Mesothelial cell of epicardium (in vitro differentiated cells): ENCODE data around the gene KSR1. TPM values are rescaled to one million over a fixed set of nuclear protein-coding genes. Genes with fewer than 3 reads are reported as not detected.

ENCODE experiments used
- DNase-seq, 2 experiments: peaks; one replicate each; pipeline ENCODE4 v3.0.0; 2021; ENCODE audit warnings: low spot score in 2 of 2; ENCODE audit not compliant: unreplicated experiment in 2 of 2
- H3K27ac Mint-ChIP-seq: 2 replicates; pipeline ENCODE4 v1.8.0; 2021; ENCODE audit warnings: mixed read lengths
- H3K27me3 Mint-ChIP-seq: 2 replicates; pipeline ENCODE4 v1.8.0; 2021; ENCODE audit warnings: low read depth, mixed read lengths
- H3K36me3 Mint-ChIP-seq: 2 replicates; pipeline ENCODE4 v1.8.0; 2021; ENCODE audit warnings: mixed read lengths
- H3K4me1 Mint-ChIP-seq: 2 replicates; pipeline ENCODE4 v1.8.0; 2021; ENCODE audit warnings: mixed read lengths
- H3K4me3 Mint-ChIP-seq: 2 replicates; pipeline ENCODE4 v1.8.0; 2021; ENCODE audit warnings: mild to moderate bottlenecking, moderate library complexity, mixed read lengths
- H3K9me3 Mint-ChIP-seq: 2 replicates; pipeline ENCODE4 v1.8.0; 2021; ENCODE audit warnings: mixed read lengths
- CTCF ChIP-seq: fragments of 200-600 bp; sonication (generic); IDR thresholded peaks from one replicate; pipeline ENCODE4 v1.5.0; 2021; ENCODE audit warnings: antibody characterized with exemption; ENCODE audit not compliant: unreplicated experiment
- total RNA-seq: library from RNA; stranded (reverse); gene quantifications from 3 replicates; pipeline ENCODE4 v1.2.1, GENCODE V29; 2021

KSR1 gene
- total RNA-seq, 1 donor from 2014 or later, result 69.4 TPM

GRCh38 chr17:27621536-27621935, 165.3 kb downstream of the KSR1 start:
- H3K9me3 Mint-ChIP-seq, result no peaks in the 10 kb centered on the region
- no peak for DNase-seq
- TF ChIP-seq CTCF, result no peak
- no peaks in the 10 kb centered on the region for H3K27me3 Mint-ChIP-seq
- H3K4me3 Mint-ChIP-seq, result no peak overlapping the region
- H3K27ac Mint-ChIP-seq, result no peak overlapping the region
- H3K4me1 Mint-ChIP-seq, result no peaks in the 10 kb centered on the region
- peaks cover 9% of the 10 kb centered on the region for H3K36me3 Mint-ChIP-seq

- no peak for DNase-seq
- Mint-ChIP-seq H3K4me3 (no peak overlapping the region), H3K27ac (no peak overlapping the region), H3K36me3 (peaks cover 9% of the 10 kb centered on the region), H3K4me1 (no peaks in the 10 kb centered on the region), H3K27me3 (no peaks in the 10 kb centered on the region), H3K9me3 (no peaks in the 10 kb centered on the region)
- TF ChIP-seq CTCF, result no peak
Observed at GRCh38 chr17:27621942-27622559, 165.8 kb downstream of the KSR1 start.

- Mint-ChIP-seq H3K36me3 (peaks cover 6% of the 10 kb centered on the region), H3K4me3 (no peak overlapping the region), H3K9me3 (no peaks in the 10 kb centered on the region), H3K4me1 (no peaks in the 10 kb centered on the region), H3K27me3 (no peaks in the 10 kb centered on the region), H3K27ac (no peak overlapping the region)
- TF ChIP-seq CTCF, result no peak
- DNase-seq, result no peak
Observed at GRCh38 chr17:27622986-27623385, 166.7 kb downstream of the KSR1 start.

GRCh38 chr17:27623614-27624013, 167.4 kb downstream of the KSR1 start:
- H3K4me1 Mint-ChIP-seq, result no peaks in the 10 kb centered on the region
- no peaks in the 10 kb centered on the region for H3K9me3 Mint-ChIP-seq
- H3K27ac Mint-ChIP-seq, result no peak overlapping the region
- DNase-seq, result no peak
- peaks cover 6% of the 10 kb centered on the region for H3K36me3 Mint-ChIP-seq
- no peak for TF ChIP-seq CTCF
- no peaks in the 10 kb centered on the region for H3K27me3 Mint-ChIP-seq
- H3K4me3 Mint-ChIP-seq, result no peak overlapping the region

GRCh38 chr17:27624539-27624938, 168.3 kb downstream of the KSR1 start:
- Mint-ChIP-seq H3K27me3 (no peaks in the 10 kb centered on the region), H3K4me3 (no peak overlapping the region), H3K36me3 (peaks cover 6% of the 10 kb centered on the region), H3K27ac (no peak overlapping the region), H3K9me3 (no peaks in the 10 kb centered on the region), H3K4me1 (no peaks in the 10 kb centered on the region)
- DNase-seq, result no peak
- no peak for TF ChIP-seq CTCF

- Mint-ChIP-seq H3K4me1 (no peaks in the 10 kb centered on the region), H3K9me3 (no peaks in the 10 kb centered on the region), H3K4me3 (no peak overlapping the region), H3K36me3 (peaks cover 6% of the 10 kb centered on the region), H3K27me3 (no peaks in the 10 kb centered on the region), H3K27ac (no peak overlapping the region)
- TF ChIP-seq CTCF, result no peak
- no peak for DNase-seq
Observed at GRCh38 chr17:27625856-27626255, 169.6 kb downstream of the KSR1 start.
